ENCODE data around the gene ATP1B1.
"Not testable (repeated sequence)": the region's sequence is repeated elsewhere in the genome, so short reads cannot be mapped to it uniquely, and the experiment has no call there.

ATP1B1 gene

DNA sequence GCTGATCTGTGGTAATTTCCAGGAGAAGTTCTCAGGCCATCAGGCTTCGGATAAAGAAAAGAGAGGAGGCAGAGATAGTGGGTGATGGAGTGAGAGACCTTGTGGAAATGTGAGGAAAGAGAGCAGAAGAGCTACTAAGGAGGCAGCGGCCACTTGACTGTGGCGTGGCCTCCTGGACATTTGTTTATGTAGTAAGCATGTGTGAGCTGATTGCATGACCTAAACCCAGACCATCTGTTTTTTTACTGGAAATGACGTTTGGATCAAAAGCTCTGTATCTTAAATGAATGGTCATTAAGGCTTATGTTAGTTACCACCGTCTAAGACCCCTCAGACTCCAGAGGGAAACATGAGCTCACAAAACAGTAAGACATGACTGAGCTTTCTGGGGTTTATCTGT, 13.6 kb downstream of the ATP1B1 start:
- no peak for DNase-seq (ENCODE audit: low read depth)
- H3K4me3 ChIP-seq (ENCODE audit: low read depth, low read length), result no peak overlapping the region
- TF ChIP-seq POLR2A (IDR thresholded peaks at IDR 0.05; ENCODE audit: extremely low read depth, insufficient read length), result no peak
- TF ChIP-seq, protein P1, sequence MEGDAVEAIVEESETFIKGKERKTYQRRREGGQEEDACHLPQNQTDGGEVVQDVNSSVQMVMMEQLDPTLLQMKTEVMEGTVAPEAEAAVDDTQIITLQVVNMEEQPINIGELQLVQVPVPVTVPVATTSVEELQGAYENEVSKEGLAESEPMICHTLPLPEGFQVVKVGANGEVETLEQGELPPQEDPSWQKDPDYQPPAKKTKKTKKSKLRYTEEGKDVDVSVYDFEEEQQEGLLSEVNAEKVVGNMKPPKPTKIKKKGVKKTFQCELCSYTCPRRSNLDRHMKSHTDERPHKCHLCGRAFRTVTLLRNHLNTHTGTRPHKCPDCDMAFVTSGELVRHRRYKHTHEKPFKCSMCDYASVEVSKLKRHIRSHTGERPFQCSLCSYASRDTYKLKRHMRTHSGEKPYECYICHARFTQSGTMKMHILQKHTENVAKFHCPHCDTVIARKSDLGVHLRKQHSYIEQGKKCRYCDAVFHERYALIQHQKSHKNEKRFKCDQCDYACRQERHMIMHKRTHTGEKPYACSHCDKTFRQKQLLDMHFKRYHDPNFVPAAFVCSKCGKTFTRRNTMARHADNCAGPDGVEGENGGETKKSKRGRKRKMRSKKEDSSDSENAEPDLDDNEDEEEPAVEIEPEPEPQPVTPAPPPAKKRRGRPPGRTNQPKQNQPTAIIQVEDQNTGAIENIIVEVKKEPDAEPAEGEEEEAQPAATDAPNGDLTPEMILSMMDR (IDR thresholded peaks at IDR 0.05; ENCODE audit: low read depth, low read length), result no peak
- TF ChIP-seq, protein P2, sequence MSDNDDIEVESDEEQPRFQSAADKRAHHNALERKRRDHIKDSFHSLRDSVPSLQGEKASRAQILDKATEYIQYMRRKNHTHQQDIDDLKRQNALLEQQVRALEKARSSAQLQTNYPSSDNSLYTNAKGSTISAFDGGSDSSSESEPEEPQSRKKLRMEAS (IDR thresholded peaks at IDR 0.05; ENCODE audit: low read depth, low read length), result no peak
- no peak for TF ChIP-seq MYC (IDR thresholded peaks at IDR 0.05; ENCODE audit: low read depth, low read length)

DNA sequence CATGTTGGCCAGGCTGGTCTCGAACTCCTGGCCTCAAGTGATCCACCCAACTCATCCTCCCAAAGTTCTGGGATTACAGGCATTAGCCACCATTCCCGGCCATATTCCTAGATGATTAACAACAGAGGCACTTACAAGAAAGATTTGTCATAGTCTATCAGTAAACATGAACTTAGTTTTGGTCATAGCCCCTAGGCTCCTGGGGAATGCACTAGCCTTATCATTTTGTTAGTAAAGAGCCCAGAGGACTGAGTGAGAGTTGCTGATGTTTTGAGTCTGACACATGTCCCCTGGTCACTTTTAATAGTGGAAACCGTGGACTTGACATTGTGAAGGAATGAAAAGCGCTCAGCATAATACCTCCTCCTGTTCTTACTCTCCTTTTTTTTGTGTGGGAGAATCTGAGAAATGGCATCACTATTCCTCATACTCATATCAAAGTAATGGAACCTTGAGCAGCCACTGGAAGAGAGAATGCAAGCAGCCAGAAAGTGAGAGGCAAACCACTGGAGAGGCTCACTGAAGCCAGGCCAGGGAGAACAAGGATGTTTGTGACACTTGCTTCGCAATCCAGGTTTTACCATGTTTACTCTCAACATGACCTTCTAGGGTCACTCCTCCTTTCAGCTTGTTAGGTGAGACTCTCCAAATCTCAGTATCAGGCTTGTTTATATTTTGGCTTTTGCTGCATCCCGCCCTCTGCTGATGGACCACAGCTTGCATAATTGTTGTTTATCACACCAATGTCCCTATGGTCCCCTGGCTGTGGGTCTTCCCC, 14.8 kb downstream of the ATP1B1 start:
- no peak for DNase-seq (ENCODE audit: low read depth)
- TF ChIP-seq, protein P1 (IDR thresholded peaks at IDR 0.05; ENCODE audit: low read depth, low read length), result no peak
- TF ChIP-seq MYC (IDR thresholded peaks at IDR 0.05; ENCODE audit: low read depth, low read length) (no peak), POLR2A (IDR thresholded peaks at IDR 0.05; ENCODE audit: extremely low read depth, insufficient read length) (no peak)
- TF ChIP-seq, protein P2 (IDR thresholded peaks at IDR 0.05; ENCODE audit: low read depth, low read length), result no peak
- no peak overlapping the region for H3K4me3 ChIP-seq (ENCODE audit: low read depth, low read length)

DNA sequence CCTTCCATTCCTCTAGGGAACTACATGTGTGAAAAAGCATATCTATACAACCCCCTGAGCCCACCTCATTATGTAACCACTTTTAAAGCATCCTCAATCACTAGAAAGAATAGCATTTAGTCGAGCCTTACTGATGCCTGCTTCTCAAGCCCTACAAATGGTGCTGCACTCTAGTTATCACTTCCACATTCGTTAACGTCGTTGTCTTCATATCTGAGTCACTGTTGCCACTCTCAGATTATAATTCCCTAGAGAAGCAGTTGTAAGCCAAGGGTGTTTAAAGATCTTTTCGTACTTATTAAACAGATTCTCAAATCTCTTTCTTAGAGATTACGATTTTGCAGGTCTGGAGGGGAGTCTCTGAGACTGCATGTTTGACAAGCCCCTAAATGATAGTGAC, 16.5 kb downstream of the ATP1B1 start:
- no peak overlapping the region for H3K4me3 ChIP-seq (ENCODE audit: low read depth, low read length)
- TF ChIP-seq, protein P1 (IDR thresholded peaks at IDR 0.05; ENCODE audit: low read depth, low read length), result no peak
- TF ChIP-seq, protein P2 (IDR thresholded peaks at IDR 0.05; ENCODE audit: low read depth, low read length), result no peak
- TF ChIP-seq POLR2A (IDR thresholded peaks at IDR 0.05; ENCODE audit: extremely low read depth, insufficient read length) (no peak), MYC (IDR thresholded peaks at IDR 0.05; ENCODE audit: low read depth, low read length) (no peak)
- peak; percentile 16 for DNase-seq (ENCODE audit: low read depth)

DNA sequence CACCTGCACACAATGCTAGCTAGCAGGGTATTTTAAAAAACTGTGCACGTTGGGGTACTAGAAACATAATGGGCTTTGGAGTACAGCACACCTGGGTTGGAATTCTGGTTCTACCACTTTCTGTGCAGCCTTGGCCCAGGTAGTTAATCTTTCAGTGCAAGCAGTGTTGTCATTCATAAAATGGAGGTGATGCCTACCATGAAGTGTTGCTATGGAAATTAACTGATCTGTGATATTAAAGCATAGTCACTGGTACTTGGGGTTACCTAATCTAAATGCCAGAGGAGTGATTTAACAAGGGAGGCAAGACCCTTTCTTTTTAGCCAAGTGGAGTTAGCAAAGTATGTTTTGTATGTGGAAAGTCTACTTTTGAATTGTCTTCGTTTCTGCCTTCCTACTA, 18.0 kb downstream of the ATP1B1 start:
- TF ChIP-seq, protein P2 (IDR thresholded peaks at IDR 0.05; ENCODE audit: low read depth, low read length), result no peak
- TF ChIP-seq POLR2A (IDR thresholded peaks at IDR 0.05; ENCODE audit: extremely low read depth, insufficient read length) (no peak), MYC (IDR thresholded peaks at IDR 0.05; ENCODE audit: low read depth, low read length) (no peak)
- TF ChIP-seq, protein P1 (IDR thresholded peaks at IDR 0.05; ENCODE audit: low read depth, low read length), result no peak
- DNase-seq (ENCODE audit: low read depth), result no peak
- H3K4me3 ChIP-seq (ENCODE audit: low read depth, low read length), result no peak overlapping the region

DNA sequence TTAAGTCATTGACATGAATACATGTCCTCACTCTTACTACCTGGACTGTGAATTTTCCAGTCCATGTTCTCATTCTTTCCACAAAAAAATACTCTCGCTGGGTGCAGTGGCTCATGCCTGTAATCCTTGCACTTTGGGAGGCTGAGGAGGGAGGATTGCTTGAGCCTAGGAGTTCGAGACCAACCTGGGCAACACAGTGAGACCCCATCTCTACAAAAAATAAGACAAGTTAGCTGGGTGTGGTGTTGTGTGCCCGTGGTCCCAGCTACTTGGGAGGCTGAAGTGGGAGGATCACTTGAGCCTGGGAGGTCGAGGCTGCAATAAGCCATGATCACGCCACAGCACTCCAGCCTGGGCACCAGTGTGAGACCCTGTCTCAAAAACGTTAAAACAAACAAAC, 19.1 kb downstream of the ATP1B1 start:
- not testable (repeated sequence) for DNase-seq (ENCODE audit: low read depth); H3K4me3 ChIP-seq (ENCODE audit: low read depth, low read length)

DNA sequence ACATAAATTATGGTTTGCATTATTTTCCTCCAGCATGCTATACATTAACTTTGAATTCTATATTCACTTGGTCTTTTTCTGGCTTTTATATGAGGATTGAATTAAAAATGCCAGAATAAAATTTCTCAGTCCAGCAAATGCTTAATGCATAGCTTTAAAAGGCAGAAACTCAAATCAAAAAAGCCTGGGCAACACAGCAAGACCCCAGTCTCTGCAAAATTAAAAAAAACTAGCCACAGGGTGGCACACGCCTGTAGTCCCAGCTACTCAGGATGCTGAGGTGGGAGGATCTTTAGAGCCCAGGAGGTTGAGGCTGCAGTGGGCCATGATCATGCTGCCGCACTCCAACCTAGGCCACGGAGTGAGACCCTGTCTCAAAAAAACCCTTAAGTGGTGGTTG, 19.8 kb downstream of the ATP1B1 start:
- TF ChIP-seq MYC (IDR thresholded peaks at IDR 0.05; ENCODE audit: low read depth, low read length) (no peak), POLR2A (IDR thresholded peaks at IDR 0.05; ENCODE audit: extremely low read depth, insufficient read length) (no peak)
- TF ChIP-seq, protein P2 (IDR thresholded peaks at IDR 0.05; ENCODE audit: low read depth, low read length), result no peak
- TF ChIP-seq, protein P1 (IDR thresholded peaks at IDR 0.05; ENCODE audit: low read depth, low read length), result no peak
- H3K4me3 ChIP-seq (ENCODE audit: low read depth, low read length), result no peak overlapping the region
- no peak for DNase-seq (ENCODE audit: low read depth)

Measured in NB4 (cell line).